ENCODE measurements around the gene SERPINA5.

DNA sequence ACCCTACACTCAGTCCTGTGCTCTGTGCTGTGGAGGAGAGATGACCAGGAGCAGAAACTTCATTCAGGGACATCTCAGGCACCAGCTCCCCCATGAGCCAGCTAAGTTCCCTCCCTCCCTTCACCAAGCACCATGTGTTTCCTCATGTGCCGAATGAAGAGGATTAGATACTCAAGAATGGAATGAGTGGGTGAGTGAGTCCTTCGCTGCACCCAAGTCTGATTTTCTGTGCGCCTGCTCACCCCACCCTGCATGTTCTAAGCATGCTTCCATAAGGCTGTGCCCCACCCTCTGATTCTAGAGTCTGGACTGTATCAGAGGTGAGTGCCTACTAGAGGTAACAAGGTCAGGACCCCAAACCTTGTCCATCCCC lies 12.1 kb downstream of the SERPINA5 start:
- TF ChIP-seq, protein P1, sequence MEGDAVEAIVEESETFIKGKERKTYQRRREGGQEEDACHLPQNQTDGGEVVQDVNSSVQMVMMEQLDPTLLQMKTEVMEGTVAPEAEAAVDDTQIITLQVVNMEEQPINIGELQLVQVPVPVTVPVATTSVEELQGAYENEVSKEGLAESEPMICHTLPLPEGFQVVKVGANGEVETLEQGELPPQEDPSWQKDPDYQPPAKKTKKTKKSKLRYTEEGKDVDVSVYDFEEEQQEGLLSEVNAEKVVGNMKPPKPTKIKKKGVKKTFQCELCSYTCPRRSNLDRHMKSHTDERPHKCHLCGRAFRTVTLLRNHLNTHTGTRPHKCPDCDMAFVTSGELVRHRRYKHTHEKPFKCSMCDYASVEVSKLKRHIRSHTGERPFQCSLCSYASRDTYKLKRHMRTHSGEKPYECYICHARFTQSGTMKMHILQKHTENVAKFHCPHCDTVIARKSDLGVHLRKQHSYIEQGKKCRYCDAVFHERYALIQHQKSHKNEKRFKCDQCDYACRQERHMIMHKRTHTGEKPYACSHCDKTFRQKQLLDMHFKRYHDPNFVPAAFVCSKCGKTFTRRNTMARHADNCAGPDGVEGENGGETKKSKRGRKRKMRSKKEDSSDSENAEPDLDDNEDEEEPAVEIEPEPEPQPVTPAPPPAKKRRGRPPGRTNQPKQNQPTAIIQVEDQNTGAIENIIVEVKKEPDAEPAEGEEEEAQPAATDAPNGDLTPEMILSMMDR (IDR thresholded peaks at IDR 0.05), result no peak
- TF ChIP-seq POLR2A (IDR thresholded peaks at IDR 0.05), result no peak

Measured in lower leg skin (tissue), 3 donors.